ENCODE data around the gene CCDC174.

CCDC174 gene

DNA sequence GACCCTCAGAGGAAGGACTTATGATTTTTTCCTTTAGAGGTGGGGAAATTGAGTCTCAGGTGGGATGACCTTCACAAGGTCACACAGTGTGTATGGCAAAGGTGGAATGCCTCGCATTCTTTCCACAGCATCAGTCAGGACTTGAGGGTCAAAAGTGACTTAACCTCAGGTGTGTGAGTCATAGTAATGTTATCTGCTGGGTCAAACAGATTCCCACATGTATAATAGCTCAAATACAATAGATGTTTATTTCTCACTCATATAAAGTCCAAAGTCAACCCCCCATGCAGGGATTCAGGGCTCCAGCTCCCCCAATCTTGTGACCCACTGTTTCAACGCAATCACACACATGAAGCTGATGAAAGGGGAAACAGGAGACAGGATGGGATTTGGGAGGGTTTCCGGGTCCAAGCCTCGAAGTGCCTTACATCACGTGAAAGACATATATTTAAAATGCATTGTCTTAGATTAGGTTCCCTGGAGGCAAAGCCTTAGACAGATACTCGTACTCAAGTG is 34.0 kb upstream of the CCDC174 start:
- TF ChIP-seq, protein P1, sequence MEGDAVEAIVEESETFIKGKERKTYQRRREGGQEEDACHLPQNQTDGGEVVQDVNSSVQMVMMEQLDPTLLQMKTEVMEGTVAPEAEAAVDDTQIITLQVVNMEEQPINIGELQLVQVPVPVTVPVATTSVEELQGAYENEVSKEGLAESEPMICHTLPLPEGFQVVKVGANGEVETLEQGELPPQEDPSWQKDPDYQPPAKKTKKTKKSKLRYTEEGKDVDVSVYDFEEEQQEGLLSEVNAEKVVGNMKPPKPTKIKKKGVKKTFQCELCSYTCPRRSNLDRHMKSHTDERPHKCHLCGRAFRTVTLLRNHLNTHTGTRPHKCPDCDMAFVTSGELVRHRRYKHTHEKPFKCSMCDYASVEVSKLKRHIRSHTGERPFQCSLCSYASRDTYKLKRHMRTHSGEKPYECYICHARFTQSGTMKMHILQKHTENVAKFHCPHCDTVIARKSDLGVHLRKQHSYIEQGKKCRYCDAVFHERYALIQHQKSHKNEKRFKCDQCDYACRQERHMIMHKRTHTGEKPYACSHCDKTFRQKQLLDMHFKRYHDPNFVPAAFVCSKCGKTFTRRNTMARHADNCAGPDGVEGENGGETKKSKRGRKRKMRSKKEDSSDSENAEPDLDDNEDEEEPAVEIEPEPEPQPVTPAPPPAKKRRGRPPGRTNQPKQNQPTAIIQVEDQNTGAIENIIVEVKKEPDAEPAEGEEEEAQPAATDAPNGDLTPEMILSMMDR (IDR thresholded peaks at IDR 0.05; ENCODE audit: low read depth, low read length): no peak
- no peak overlapping the region for H3K4me3 ChIP-seq (ENCODE audit: low read depth, low read length)

DNA sequence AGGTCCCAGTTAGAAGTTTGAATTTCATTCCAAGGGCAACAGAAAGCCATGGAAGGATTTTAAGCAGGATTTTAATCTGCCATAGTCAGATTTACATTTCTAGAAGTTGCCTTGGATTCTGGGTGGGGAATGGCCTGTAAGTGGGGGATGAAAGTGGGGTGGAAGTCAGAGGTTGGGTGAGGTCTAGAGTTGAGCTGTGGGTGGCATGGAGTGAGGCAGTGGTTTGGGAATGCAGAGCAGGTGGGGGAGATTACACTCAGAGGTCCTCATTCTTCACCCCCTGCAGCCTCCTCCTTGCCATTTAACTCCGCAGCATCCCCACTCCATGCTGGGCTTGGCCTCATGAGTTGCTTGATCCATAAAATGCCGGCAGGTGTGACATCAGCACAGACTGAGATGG is 32.0 kb upstream of the CCDC174 start:
- TF ChIP-seq, protein P1 (IDR thresholded peaks at IDR 0.05; ENCODE audit: low read depth, low read length): no peak
- H3K4me3 ChIP-seq (ENCODE audit: low read depth, low read length): no peak overlapping the region

DNA sequence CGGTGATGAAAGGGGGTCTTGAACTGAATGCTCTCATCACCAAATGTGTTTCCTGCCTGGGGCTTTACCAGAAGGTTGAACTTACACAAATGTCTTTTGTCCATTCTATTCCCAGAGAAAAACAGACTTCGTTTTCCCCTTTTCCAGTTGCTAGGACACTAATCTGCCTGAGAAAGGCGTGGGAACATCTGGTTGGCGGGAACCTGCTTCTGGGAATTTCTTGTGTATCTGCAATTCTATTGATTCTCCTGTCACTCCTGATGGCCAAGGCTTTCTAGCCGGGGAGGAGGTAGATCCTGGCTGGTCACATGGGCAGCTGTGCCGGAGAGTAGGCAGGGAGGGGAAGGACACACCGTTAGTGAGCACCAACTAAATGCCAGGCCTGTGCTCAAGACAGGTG is 31.1 kb upstream of the CCDC174 start:
- H3K4me3 ChIP-seq (ENCODE audit: low read depth, low read length): no peak overlapping the region
- TF ChIP-seq, protein P1 (IDR thresholded peaks at IDR 0.05; ENCODE audit: low read depth, low read length): no peak

DNA sequence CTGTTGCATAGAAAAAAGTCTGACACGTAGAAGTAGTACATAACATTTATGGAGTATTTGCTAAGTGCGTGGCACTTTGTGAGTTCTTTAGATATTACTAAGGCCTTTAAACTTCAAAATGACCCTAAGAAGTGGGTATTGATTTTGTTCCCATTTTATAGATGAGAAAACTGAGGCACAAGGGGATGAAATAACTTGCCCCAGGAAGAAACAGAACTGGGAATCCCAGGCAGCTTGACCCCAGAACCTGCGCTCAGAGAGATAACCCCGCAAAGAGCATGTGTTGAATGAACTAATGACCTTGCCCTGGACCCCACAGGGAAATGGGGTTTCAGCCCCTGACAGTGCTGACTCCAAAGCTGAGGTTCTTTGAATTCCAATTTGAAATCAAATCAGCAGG is 30.5 kb upstream of the CCDC174 start:
- no peak overlapping the region for H3K4me3 ChIP-seq (ENCODE audit: low read depth, low read length)
- TF ChIP-seq, protein P1 (IDR thresholded peaks at IDR 0.05; ENCODE audit: low read depth, low read length): no peak

DNA sequence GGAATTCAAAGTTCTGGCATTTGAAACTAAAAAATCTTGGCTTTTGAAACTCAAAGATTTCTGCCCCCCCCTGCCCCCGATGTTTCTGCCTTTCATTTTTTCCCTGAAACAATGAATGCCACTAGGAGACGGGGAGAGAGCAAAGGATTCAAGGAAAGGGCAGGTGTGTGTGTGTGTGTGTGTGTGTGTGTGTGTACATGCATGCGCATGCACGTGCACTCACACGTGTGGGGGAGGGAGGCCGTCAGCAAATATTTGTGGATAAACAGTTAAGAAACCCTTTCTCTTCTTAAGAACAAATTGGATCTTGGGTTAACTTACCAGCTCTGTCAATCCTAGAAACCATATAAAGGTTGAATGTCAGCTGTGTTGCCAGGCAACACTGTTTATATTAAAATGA is 29.2 kb upstream of the CCDC174 start:
- H3K4me3 ChIP-seq (ENCODE audit: low read depth, low read length): no peak overlapping the region
- TF ChIP-seq, protein P1 (IDR thresholded peaks at IDR 0.05; ENCODE audit: low read depth, low read length): no peak

DNA sequence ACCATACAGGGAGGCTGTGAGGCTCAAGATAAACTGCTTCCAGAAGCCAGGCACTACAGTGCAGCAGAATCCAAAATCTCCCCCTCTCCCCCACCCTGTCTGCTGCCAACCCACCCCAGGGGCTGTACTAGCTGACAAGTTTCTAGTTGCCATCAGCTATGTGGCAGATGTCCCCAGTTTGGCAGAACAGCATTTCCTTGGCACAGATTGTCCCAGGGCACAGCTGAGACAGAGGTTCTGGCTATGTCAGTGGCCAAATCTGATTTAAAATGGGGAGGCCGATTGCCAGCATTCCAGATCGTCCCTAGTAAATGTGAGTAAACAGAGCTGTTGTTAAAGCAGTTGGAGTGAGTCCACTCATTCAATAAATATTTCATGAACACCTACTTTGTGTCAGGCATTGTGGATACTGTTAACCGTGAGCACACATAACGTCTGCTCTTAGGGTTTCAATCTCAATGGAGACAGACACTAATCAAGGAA is 28.0 kb upstream of the CCDC174 start:
- TF ChIP-seq, protein P1 (IDR thresholded peaks at IDR 0.05; ENCODE audit: low read depth, low read length): no peak
- H3K4me3 ChIP-seq (ENCODE audit: low read depth, low read length): no peak overlapping the region

DNA sequence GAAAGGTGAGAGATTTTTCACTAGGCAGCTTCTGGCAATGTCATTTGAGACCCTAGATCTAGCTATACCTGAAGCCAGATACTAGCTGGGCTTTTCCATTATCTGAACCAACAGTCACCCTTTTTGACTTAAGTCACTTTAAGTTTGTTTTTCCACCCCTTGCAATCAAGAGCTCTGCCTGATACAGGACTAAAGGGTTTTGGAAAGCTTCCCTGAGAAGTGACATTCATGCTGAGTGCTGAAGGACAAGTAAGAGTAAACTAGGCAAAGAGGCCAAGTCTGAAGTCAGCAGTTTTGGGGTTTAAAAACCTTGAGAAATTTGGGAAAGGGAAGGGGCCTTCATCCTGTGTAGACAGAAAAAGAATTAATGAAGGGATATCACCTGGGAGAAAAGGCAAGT is 27.1 kb upstream of the CCDC174 start:
- TF ChIP-seq, protein P1 (IDR thresholded peaks at IDR 0.05; ENCODE audit: low read depth, low read length): no peak
- H3K4me3 ChIP-seq (ENCODE audit: low read depth, low read length): no peak overlapping the region

All from WI38 (cell line).